Body of pancreas (tissue), 4 donors: ENCODE results near the gene MAP1S. TPM values are rescaled to one million over a fixed set of nuclear protein-coding genes. Genes with fewer than 3 reads are reported as not detected.

Experiments
- ATAC-seq: fragments of 150-250 bp; one replicate; pipeline ENCODE4 v1.9.1; 2016
- DNase-seq, 4 donors: peaks; one replicate each; pipeline ENCODE4 v3.0.0-alpha.2; 2019
- H3K27ac ChIP-seq, 4 donors: fragments of 200-600 bp; sonication (generic); 1 replicate in 3 of 4; 2 replicates in 1 of 4; pipeline versions ENCODE4 v1.5.1 to v1.6.1; 2016 to 2019; ENCODE audit warnings: mild to moderate bottlenecking in 1 of 4, mixed read lengths in 1 of 4, moderate library complexity in 1 of 4
- H3K27me3 ChIP-seq, 2 donors: fragments of 200-600 bp; sonication (generic); one replicate each; pipeline ENCODE4 v1.6.0; 2016; ENCODE audit warnings: mild to moderate bottlenecking in 1 of 2
- H3K36me3 ChIP-seq, 2 donors: fragments of 200-600 bp; sonication (generic); replicated peaks in 1 of 2; 2 replicates each; pipeline ENCODE4 v1.5.1; 2016; ENCODE audit warnings: low read depth in 2 of 2; ENCODE audit not compliant: insufficient read depth in 1 of 2
- H3K4me1 ChIP-seq: fragments of 200-600 bp; sonication (generic); one replicate; pipeline ENCODE4 v1.6.0; 2016
- H3K4me3 ChIP-seq, 2 donors: fragments of 200-600 bp; sonication (generic); 1 replicate in 1 of 2; 2 replicates in 1 of 2; pipeline ENCODE4 v1.5.1; 2016 to 2019
- H3K9me3 ChIP-seq, 3 donors: fragments of 200-600 bp; sonication (generic); 1 replicate in 2 of 3; 2 replicates in 1 of 3; pipeline ENCODE4 v1.5.1; 2016
- CTCF ChIP-seq, 7 experiments: fragments of 450-650 bp in 4 of 7; fragments of 200-600 bp in 3 of 7; sonication (generic) in 3 of 7; IDR thresholded peaks; one replicate each; pipeline ENCODE4 v1.5.1; 2016 to 2019; ENCODE audit warnings: antibody characterized with exemption in 7 of 7
- POLR2A ChIP-seq, 3 donors: fragments of 450-650 bp; IDR thresholded peaks; one replicate each; pipeline ENCODE4 v1.6.1; 2016; ENCODE audit warnings: antibody characterized with exemption in 3 of 3, mild to moderate bottlenecking in 2 of 3
- WGBS, 2 donors: methylation state at CpG; one replicate each; pipeline ENCODE4 v1.1.5; 2017; 5-methylcytosine and 5-hydroxymethylcytosine counted together
- intact Hi-C: fragments of 100-400 bp; cut with DNase I; formaldehyde crosslinking; loops from one replicate; pipeline ENCODE4 v1.15.1; 2023
- total RNA-seq, 2 donors: library from RNA; depleted of rRNA; stranded (reverse); fragments of >200 nt; gene quantifications; one replicate each; pipeline ENCODE4 v1.1.0, GENCODE V29; 2016

MAP1S gene
- total RNA-seq, 2 donors from 2014 or later, result 37.1 to 53.4 TPM

DNA sequence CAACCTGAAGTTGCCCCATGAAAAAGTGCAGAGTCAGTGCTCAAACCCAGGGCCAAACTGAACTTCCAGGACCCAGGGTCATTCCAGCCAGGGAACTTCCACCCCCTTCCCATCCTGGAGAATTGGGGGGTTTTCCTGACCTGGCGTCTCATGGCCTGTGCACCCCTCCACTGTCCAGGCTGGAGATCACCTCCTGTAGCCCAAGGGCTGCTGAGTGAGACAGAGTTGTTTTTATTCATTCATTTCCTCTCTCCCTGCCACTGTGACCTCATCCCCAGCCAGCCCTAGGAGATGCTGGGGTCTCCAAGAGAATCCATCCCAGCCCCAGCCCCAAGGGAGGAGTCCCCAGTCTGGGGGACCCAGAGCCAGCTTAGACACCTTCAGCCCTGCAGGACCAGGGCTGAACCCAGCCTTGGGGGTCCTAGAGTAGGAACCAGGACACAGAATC, 36.2 kb downstream of the MAP1S start:
- H3K4me1 ChIP-seq, result peaks cover 8% of the 10 kb centered on the region
- 38% methylated on average over 1 of the region's 1 CpG; no CpG with 5 or more reads in 1 of the 2 donors for WGBS, 2 donors
- H3K36me3 ChIP-seq, result no peaks in the 10 kb centered on the region
- no peaks in the 10 kb centered on the region for H3K9me3 ChIP-seq
- ATAC-seq, result peak; percentile 9
- H3K4me3 ChIP-seq, result no peak overlapping the region
- no peak for DNase-seq
- no peaks in the 10 kb centered on the region for H3K27me3 ChIP-seq
- intact Hi-C loops, result no loop called here
- no peak for TF ChIP-seq POLR2A (IDR thresholded peaks at IDR 0.05)
- no peak for TF ChIP-seq CTCF (IDR thresholded peaks at IDR 0.05)
- peak overlapping the region in 2 of 4 donors; percentile 13 to 25 for H3K27ac ChIP-seq

GRCh38 chr19:17755977-17756670, 36.8 kb downstream of the MAP1S start:
- peaks cover 8% of the 10 kb centered on the region for H3K4me1 ChIP-seq
- no peaks in the 10 kb centered on the region for H3K36me3 ChIP-seq
- no peak overlapping the region for H3K4me3 ChIP-seq
- WGBS, 2 donors, result 39 to 40% methylated on average over 8 to 12 of the region's 12 CpGs
- TF ChIP-seq CTCF (IDR thresholded peaks at IDR 0.05) (no peak), POLR2A (IDR thresholded peaks at IDR 0.05) (no peak)
- intact Hi-C loops, result no loop called here
- no peak overlapping the region for H3K27ac ChIP-seq
- no peaks in the 10 kb centered on the region for H3K9me3 ChIP-seq
- ATAC-seq (peak; percentile 24), DNase-seq (peak; percentile 40 to 72 (median 60))
- H3K27me3 ChIP-seq, result no peaks in the 10 kb centered on the region

DNA sequence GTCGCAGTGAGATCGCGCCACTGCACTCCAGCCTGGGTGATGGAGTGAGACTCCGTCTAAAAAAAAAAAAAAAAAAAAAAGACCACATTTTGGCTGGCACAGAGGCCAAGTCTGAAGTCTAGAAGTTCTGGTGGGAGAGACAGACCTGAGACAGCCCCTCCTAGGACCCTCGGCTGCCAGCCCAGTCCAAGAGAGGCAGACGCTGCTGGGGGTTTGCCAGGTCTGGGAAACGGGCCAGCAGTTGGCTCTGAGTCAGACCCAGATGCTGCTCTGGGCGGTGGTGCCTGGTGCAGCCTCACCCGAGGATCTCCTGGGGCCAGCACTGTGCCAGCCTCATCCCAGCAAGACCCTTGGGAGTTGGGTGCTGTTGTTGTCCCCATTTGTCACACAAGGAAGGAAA, 37.8 kb downstream of the MAP1S start:
- Histone ChIP-seq H3K36me3 (no peaks in the 10 kb centered on the region), H3K4me1 (peaks cover 8% of the 10 kb centered on the region), H3K4me3 (no peak overlapping the region), H3K9me3 (no peaks in the 10 kb centered on the region), H3K27ac (peak overlapping the region in 3 of 4 donors; percentile 26 to 43 (median 41)), H3K27me3 (no peaks in the 10 kb centered on the region)
- intact Hi-C loops, result no loop called here
- peak; percentile 80 for ATAC-seq
- DNase-seq, result peak; percentile 63 to 84 (median 72)
- TF ChIP-seq POLR2A (IDR thresholded peaks at IDR 0.05), result no peak
- TF ChIP-seq CTCF (IDR thresholded peaks at IDR 0.05), result no peak
- 29 to 38% methylated on average over 8 of the region's 9 CpGs for whole genome bisulfite sequencing, 2 donors

GRCh38 chr19:17758515-17758914, 39.2 kb downstream of the MAP1S start:
- Histone ChIP-seq H3K27me3 (no peaks in the 10 kb centered on the region), H3K27ac (no peak overlapping the region), H3K36me3 (no peaks in the 10 kb centered on the region), H3K9me3 (no peaks in the 10 kb centered on the region), H3K4me1 (peaks cover 8% of the 10 kb centered on the region), H3K4me3 (no peak overlapping the region)
- 56 to 63% methylated on average over 5 of the region's 5 CpGs for WGBS, 2 donors
- DNase-seq, result no peak
- no peak for TF ChIP-seq POLR2A (IDR thresholded peaks at IDR 0.05)
- no peak for TF ChIP-seq CTCF (IDR thresholded peaks at IDR 0.05)
- intact Hi-C loops, result no loop called here
- no peak for ATAC-seq

- WGBS, 2 donors, result 53 to 71% methylated on average over 4 of the region's 4 CpGs
- Histone ChIP-seq H3K27ac (no peak overlapping the region), H3K4me1 (peaks cover 10% of the 10 kb centered on the region), H3K36me3 (no peaks in the 10 kb centered on the region), H3K4me3 (no peak overlapping the region), H3K9me3 (no peaks in the 10 kb centered on the region), H3K27me3 (no peaks in the 10 kb centered on the region)
- DNase-seq, result no peak
- no peak for ATAC-seq
- intact Hi-C loops, result no loop called here
- no peak for TF ChIP-seq POLR2A (IDR thresholded peaks at IDR 0.05)
- TF ChIP-seq CTCF (IDR thresholded peaks at IDR 0.05), result no peak
Measured at GRCh38 chr19:17761148-17761547, 41.9 kb downstream of the MAP1S start.
